GM21723 (cell line): ENCODE measurements around the gene XRCC4.

Source experiments
- ATAC-seq: cut with Tn5 transposase; IDR thresholded peaks from one replicate; pipeline ENCODE4 v1.9.1; 2021; ENCODE audit warnings: mild to moderate bottlenecking, moderate library complexity; ENCODE audit not compliant: unreplicated experiment

Gene XRCC4

GRCh38 chr5:83069096-83069799, 8.1 kb upstream of the XRCC4 start:
- ATAC-seq = no peak

- no peak for ATAC-seq
Measured at GRCh38 chr5:83071286-83072051, 5.9 kb upstream of the XRCC4 start.

- no peak for ATAC-seq
Measured at GRCh38 chr5:83072966-83073365, 4.4 kb upstream of the XRCC4 start.

DNA sequence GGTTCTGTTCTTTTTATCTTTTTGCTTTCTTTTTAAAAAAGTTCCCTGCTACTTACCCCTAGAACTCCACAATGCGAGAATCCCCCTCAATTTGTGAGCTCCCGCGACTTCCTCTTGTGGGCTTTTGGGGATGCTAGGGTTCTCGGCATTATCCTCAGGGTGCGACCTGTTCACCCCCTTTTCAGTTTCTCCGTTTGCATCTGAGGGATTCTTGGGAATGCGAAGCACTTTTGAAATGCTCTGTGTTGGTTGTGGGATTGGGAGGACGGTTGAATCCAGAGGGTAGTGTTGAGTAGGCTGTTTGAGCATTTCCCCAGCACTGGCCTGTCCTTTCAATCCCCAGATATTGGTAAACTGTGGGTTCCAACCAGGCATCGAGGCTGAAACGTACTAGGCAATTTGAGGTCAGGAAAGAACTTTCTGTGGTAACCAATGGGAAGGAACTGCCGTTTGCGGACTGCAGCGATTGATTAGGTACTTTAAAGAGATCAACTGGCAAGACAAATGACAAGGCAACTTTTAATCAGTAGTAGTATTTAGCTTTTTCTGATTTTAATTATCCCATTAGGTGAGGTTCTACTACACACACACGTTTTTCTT, 415 bp downstream of the XRCC4 start:
- peak; percentile 12 for ATAC-seq

DNA sequence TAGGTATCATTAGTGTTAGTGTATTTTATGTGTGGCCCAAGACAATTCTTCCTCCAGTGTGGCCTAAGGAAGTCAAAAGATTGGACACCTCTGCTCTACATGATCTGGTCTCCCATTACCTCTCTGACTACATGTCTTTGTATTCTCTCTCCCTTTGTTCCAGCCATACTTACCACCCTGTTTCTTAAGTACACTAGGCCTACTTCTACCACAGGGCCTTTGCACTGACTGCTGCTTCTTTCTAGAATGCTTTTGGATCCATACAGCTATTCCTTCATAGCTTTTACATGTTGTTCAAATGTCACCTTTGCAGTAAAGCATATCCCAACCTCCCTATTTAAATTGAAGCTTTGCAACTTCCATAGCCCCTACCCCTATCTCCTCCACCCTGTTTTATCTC, 5.4 kb downstream of the XRCC4 start:
- ATAC-seq = no peak

DNA sequence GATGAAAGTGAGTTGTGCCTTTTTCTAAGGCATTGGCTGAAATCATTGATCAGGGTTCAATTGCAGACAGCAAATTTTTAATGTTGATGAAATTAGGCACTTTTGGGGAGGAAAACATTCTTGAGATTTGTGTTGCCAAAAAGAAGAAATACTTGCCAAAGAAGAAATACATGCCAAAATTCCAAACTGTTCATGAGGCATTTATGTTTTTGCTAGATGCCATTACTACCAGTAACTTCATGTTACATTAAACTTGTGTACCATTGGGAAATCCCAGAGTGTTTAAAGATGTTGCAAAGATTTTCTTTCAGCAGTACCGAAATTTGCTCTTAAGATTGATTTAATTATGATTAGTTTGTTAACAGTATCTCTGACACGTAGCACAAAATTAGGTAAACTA, 7.0 kb downstream of the XRCC4 start:
- no peak for ATAC-seq

GRCh38 chr5:83085106-83085505, 7.8 kb downstream of the XRCC4 start:
- no peak for ATAC-seq

GRCh38 chr5:83090169-83090568, 12.8 kb downstream of the XRCC4 start:
- no peak for ATAC-seq

GRCh38 chr5:83092619-83093018, 15.3 kb downstream of the XRCC4 start:
- no peak for ATAC-seq

DNA sequence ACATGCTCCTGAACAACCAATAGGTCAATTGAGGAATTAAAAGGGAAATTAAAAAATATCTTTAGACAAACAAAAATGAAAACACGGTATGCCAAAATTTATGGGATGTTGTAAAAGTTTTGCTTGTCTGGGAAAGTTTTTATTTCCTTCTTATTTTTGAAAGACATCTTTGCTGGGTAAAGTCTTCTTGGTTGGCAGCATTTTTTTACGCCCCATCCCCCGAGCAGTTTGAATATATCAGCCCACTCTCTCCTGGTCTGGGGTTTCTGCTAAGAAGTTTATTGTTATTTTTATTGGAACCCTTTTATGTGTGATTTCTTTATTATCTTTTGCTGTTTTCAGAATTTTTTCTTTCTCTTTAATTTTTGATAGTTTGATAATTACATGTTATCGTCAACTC, 16.3 kb downstream of the XRCC4 start:
- ATAC-seq = no peak

- ATAC-seq = no peak
Measured at GRCh38 chr5:83095163-83095956, 18.0 kb downstream of the XRCC4 start.

GRCh38 chr5:83095957-83096539, 18.7 kb downstream of the XRCC4 start:
- no peak for ATAC-seq

DNA sequence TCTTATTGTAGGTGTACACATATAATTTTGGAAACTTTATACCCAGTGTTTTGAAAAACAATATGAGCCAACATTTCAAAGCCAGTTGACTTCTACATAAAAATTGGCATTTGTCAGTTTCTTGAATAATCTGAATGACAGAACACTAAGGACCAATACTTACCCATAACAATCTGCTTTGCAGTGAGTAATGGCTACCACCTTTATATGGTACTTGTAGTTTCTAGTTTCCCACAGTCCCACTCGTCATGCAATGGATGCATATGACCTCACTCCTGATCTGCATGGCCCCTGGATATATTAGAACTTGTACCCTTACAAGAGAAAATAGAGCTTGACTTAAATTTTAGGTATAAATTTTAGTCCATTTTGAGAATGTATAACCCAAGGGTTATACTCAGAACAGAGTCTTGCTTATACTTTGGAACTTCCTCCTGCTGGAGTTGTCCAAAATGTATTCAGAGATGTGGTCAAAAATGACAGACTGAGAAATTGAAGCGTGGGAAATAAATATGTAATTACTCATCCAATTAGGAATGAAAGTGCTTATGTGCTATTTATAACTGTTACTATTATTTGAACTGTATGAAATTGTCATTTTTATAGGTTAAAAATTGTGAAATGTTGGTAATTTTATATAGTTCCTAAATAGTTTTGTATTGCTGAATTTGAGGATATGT, 19.5 kb downstream of the XRCC4 start:
- ATAC-seq = no peak

GRCh38 chr5:83097689-83098231, 20.4 kb downstream of the XRCC4 start:
- peak; percentile 56 for ATAC-seq

DNA sequence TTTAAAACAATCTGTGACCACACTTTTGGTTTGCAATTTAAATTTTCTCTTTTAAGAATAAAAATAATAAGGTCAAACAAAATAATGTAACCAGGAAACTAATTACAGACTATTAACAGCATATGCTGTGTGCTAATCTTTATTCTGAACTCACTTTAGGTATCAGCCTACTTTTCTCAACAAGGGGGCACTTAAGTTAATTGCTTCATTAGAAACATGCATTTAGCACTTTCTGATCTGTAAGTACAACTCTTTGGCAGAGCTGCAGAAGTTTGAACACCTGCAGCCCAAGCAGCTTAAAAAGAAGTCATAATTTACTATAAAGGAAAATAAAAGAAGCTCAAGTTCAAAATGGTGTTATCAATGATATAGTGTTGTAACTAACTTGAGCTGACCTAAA, 21.7 kb downstream of the XRCC4 start:
- no peak for ATAC-seq

GRCh38 chr5:83099445-83099844, 22.1 kb downstream of the XRCC4 start:
- ATAC-seq = no peak

DNA sequence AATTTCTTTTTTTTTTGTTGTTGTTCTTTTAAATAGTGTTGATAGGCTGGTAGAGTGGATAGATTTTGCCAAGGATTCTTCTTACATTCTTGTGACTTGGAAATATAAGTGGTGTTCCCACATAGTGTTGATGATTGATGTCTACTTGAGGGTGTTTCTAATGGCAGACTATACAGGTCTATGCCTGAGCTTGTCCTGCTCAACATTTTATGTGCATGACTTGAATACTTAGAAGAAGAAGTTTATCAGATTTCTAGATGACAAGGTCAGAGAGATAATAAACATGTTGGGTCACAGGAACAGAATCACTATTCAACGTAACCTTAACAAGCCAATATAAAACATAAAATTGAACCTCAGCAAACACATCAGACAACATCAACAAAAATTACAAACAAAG, 24.2 kb downstream of the XRCC4 start:
- no peak for ATAC-seq

DNA sequence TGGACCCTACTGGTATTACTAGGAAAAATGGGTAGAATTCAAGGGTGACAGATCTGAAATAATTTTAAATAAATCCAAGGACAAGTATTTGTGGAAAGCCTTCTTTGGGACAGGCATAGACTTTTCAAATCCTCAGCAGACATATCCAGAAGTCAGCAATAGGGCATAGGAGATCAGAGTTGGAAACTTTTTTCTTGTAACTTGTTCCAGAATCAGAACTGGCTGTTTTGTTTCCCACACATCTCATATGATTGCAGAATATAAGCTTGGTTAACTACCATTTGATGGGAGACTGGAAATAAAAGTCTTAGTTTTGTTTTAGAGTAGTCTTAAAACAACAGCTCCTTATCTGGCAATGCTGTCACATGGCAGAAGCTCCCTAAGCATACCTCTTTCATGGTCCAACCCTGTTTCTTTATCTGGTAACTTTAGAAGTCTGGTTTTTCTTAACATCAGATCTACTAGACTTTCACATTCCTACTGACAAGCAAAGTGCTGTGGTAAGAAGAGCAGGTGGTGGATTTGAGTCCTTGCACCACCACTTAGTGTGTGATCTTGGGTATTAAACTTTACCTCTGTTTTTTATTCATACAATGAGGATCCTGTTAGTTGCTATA, 25.1 kb downstream of the XRCC4 start:
- no peak for ATAC-seq

DNA sequence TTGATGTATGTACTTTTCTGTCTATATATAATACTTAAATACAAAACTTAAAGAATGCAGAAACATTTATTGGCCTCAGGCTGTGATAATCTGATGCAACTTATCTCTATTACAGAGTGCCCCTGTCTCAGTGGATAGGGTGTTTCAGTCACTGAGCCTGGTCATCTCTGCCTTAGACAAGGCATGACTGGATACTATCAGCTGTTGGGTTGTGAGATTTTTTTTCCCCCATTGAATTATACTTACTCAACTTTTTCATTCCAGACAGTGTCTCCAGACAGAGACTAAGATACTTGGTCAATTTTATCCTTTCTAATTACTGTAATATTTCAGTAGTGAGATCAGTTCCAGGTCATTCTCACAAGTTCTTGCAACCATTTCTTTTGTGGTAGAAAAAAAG, 26.7 kb downstream of the XRCC4 start:
- no peak for ATAC-seq
